HepG2 (cell line): Measurements from ENCODE around the gene ZNF608. TPM values are rescaled to one million over a fixed set of nuclear protein-coding genes. Genes with fewer than 3 reads are reported as not detected.
A peak's percentile ranks its signal among the peaks of the same experiment; 100 is the strongest.

Source experiments
- ATAC-seq: fragments of 200-7000 bp; cut with Tn5 transposase; 3 replicates; pipeline ENCODE4 v1.9.1; 2020; ENCODE audit warnings: mild to moderate bottlenecking, moderate library complexity
- BruUV-seq: library from RNA; stranded (reverse); fragments of 400-500 nt; replicated peaks from 2 replicates; lab custom pipeline; 2021; lab: Mats Ljungman, UMichigan
- CTCF ChIA-PET: fragments of 300-600 bp; formaldehyde crosslinking; extraction: SDS; loops from one replicate; lab custom pipeline; 2021; ENCODE audit warnings: low total read pairs, inconsistent platforms, low intra/inter-chr PET ratio; lab: Yijun Ruan, JAX
- POLR2A ChIA-PET: fragments of 350-600 bp; sonication (Branson Sonifier 250); formaldehyde crosslinking; loops from one replicate; lab custom pipeline; 2020; ENCODE audit warnings: antibody characterized with exemption, inconsistent platforms; lab: Yijun Ruan, JAX
- DNase-seq: peaks from one replicate; pipeline ENCODE4 v3.0.0-alpha.2; 2015; ENCODE audit warnings: low spot score
- FAIRE-seq: peaks from 3 replicates; lab custom pipeline; 2011; peaks lifted over from hg19 to GRCh38; lab: Jason Lieb, UNC
- H2AFZ ChIP-seq: one replicate; pipeline ENCODE4 v1.6.1; 2011; ENCODE audit warnings: low read length, inconsistent platforms
- H3K27ac ChIP-seq: fragments of 300-600 bp; 3 replicates; pipeline ENCODE4 v1.8.0; 2011; ENCODE audit warnings: mixed run types, mild to moderate bottlenecking, mixed read lengths, low read length, inconsistent platforms; ENCODE audit not compliant: insufficient read depth; ENCODE audit errors: extremely low read length
- H3K27me3 ChIP-seq, 2 experiments: fragments of 200-600 bp in 1 of 2; 2 replicates in 1 of 2; 3 replicates in 1 of 2; pipeline versions ENCODE4 v1.6.0 to v1.8.0; 2011; ENCODE audit warnings: low read length in 2 of 2, mild to moderate bottlenecking in 2 of 2, moderate library complexity in 2 of 2, inconsistent platforms in 1 of 2; ENCODE audit not compliant: insufficient read depth in 2 of 2, control insufficient read depth in 1 of 2
- H3K36me3 ChIP-seq, 2 experiments: fragments of 200-600 bp in 1 of 2; replicated peaks in 1 of 2; 2 replicates in 1 of 2; 3 replicates in 1 of 2; pipeline versions ENCODE4 v1.5.1 to v1.8.0; 2011; ENCODE audit warnings: low read length in 2 of 2, inconsistent platforms in 1 of 2; ENCODE audit not compliant: insufficient read depth in 2 of 2, control insufficient read depth in 1 of 2
- H3K4me1 ChIP-seq: 2 replicates; pipeline ENCODE4 v1.5.1; 2012; ENCODE audit warnings: low read length, inconsistent platforms; ENCODE audit not compliant: insufficient read depth
- H3K4me2 ChIP-seq: 2 replicates; pipeline ENCODE4 v1.6.0; 2011; ENCODE audit warnings: low read depth, low read length, inconsistent platforms
- H3K4me3 ChIP-seq, 3 experiments: fragments of 200-600 bp in 1 of 3; sonication (generic), shearing (Covaris generic) in 1 of 3; replicated peaks in 1 of 3; 2 replicates each; pipeline ENCODE4 v1.5.1; 2011 to 2016; ENCODE audit warnings: low read length in 3 of 3, inconsistent platforms in 2 of 3, low read depth in 2 of 3, mild to moderate bottlenecking in 2 of 3, control low read depth in 1 of 3, mixed read lengths in 1 of 3; ENCODE audit not compliant: insufficient read depth in 1 of 3
- H3K79me2 ChIP-seq: one replicate; pipeline ENCODE4 v1.6.1; 2011; ENCODE audit warnings: low read length, inconsistent platforms; ENCODE audit not compliant: insufficient read depth
- H3K9ac ChIP-seq: 2 replicates; pipeline ENCODE4 v1.6.0; 2011; ENCODE audit warnings: mild to moderate bottlenecking, low read depth, low read length, inconsistent platforms; ENCODE audit not compliant: insufficient read depth
- H3K9me3 ChIP-seq: 2 replicates; pipeline ENCODE4 v1.5.1; 2012; ENCODE audit warnings: mild to moderate bottlenecking, low read length
- H4K20me1 ChIP-seq: 2 replicates; pipeline ENCODE4 v1.6.0; 2011; ENCODE audit warnings: inconsistent platforms, mild to moderate bottlenecking, low read length, moderate library complexity; ENCODE audit not compliant: insufficient read depth
- AKAP8 ChIP-seq: sonication (generic); formaldehyde crosslinking; IDR thresholded peaks from 2 replicates; pipeline ENCODE4 v1.5.1; 2020; ENCODE audit warnings: mild to moderate bottlenecking, missing genetic modification reagents
- ARID2 ChIP-seq: sonication (generic); formaldehyde crosslinking; IDR thresholded peaks from 2 replicates; pipeline ENCODE4 v1.8.1; 2022; ENCODE audit warnings: mild to moderate bottlenecking, missing genetic modification reagents, borderline replicate concordance
- CEBPB ChIP-seq: IDR thresholded peaks from 2 replicates; pipeline ENCODE4 v1.6.1; 2011; ENCODE audit warnings: low read depth, low read length, improper control_type of control experiment, borderline replicate concordance
- LCORL ChIP-seq, 2 experiments: fragments of 450-650 bp in 1 of 2; sonication (generic) in 1 of 2; formaldehyde crosslinking in 1 of 2; IDR thresholded peaks; 2 replicates each; pipeline versions ENCODE4 v1.5.0 to v1.6.1; 2017 to 2020; ENCODE audit warnings: antibody characterized with exemption in 1 of 2, missing genetic modification reagents in 1 of 2
- NR1H2 ChIP-seq: sonication (generic); formaldehyde crosslinking; IDR thresholded peaks from 2 replicates; pipeline ENCODE4 v1.8.1; 2022; ENCODE audit warnings: low read depth, missing genetic modification reagents, borderline replicate concordance
- PRPF4 ChIP-seq: fragments of 200-400 bp; formaldehyde crosslinking; IDR thresholded peaks from 2 replicates; pipeline ENCODE4 v1.6.1; 2016; ENCODE audit warnings: low read length, low read depth; ENCODE audit not compliant: poor library complexity, severe bottlenecking
- RFXAP ChIP-seq: sonication (generic); formaldehyde crosslinking; IDR thresholded peaks from 2 replicates; pipeline ENCODE4 v1.4.0; 2020; ENCODE audit warnings: missing genetic modification reagents, borderline replicate concordance
- ZNF160 ChIP-seq: sonication (generic); formaldehyde crosslinking; IDR thresholded peaks from 2 replicates; pipeline ENCODE4 v1.8.0; 2022; ENCODE audit warnings: mild to moderate bottlenecking, inconsistent platforms, missing genetic modification reagents
- ZNF205 ChIP-seq: IDR thresholded peaks from 2 replicates; pipeline ENCODE4 v1.6.1; 2018; ENCODE audit warnings: missing biosample characterization, missing genetic modification reagents
- ZNF256 ChIP-seq: sonication (generic); formaldehyde crosslinking; conservative IDR thresholded peaks from 2 replicates; pipeline ENCODE4 v1.4.0; 2020; ENCODE audit warnings: missing genetic modification reagents
- ZNF552 ChIP-seq: sonication (generic); formaldehyde crosslinking; IDR thresholded peaks from 2 replicates; pipeline ENCODE4 v1.9.0; 2022; ENCODE audit warnings: missing genetic modification reagents, mild to moderate bottlenecking, borderline replicate concordance
- ZNF652 ChIP-seq: IDR thresholded peaks from 2 replicates; pipeline ENCODE4 v1.6.1; 2016; ENCODE audit warnings: low read depth, borderline replicate concordance
- ZNF766 ChIP-seq: sonication (generic); formaldehyde crosslinking; IDR thresholded peaks from 2 replicates; pipeline ENCODE4 v1.5.0; 2020; ENCODE audit warnings: missing genetic modification reagents, borderline replicate concordance
- WGBS: methylation state at CpG from one replicate; pipeline ENCODE4 v1.1.6; 2017; ENCODE audit warnings: low lambda C conversion rate; 5-methylcytosine and 5-hydroxymethylcytosine counted together
- in situ Hi-C: cut with HindIII; loops from 2 replicates; pipeline ENCODE4 v1.10.0; 2017; ENCODE audit warnings: low pct_unique_long_range_greater_than_20kb; ENCODE audit not compliant: extremely low pct_ligation_motif_present
- intact Hi-C: fragments of 100-400 bp; cut with micrococcal nuclease; formaldehyde crosslinking; loops from one replicate; pipeline ENCODE4 v1.10.0; 2022; ENCODE audit not compliant: unreplicated experiment
- polyA plus RNA-seq, 8 experiments: library from polyadenylated mRNA; depleted of rRNA in 3 of 8; stranded (reverse) in 7 of 8; unstranded in 1 of 8; fragments of >200 nt; fragmentation: Illumina TruSeq in 4 of 8; extraction: Trizol in 4 of 8; gene quantifications; 2 replicates each; pipeline versions ENCODE4 v1.2.1 to v1.2.3, GENCODE V29; 2011 to 2016; ENCODE audit warnings: low read depth in 4 of 8, missing spikeins in 1 of 8, mixed read lengths in 1 of 8; ENCODE audit not compliant: insufficient read depth in 1 of 8
- total RNA-seq, 5 experiments: library from RNA; depleted of rRNA; stranded (reverse); fragments of >200 nt; fragmentation: Illumina TruSeq; extraction: Trizol; gene quantifications; 2 replicates each; pipeline ENCODE4 v1.2.3, GENCODE V29; 2016; ENCODE audit warnings: low read depth in 1 of 5
- TF ChIP-seq, protein P1 (sequence below): sonication (generic); formaldehyde crosslinking; IDR thresholded peaks from 2 replicates; pipeline ENCODE4 v1.8.0; 2022; ENCODE audit warnings: missing genetic modification reagents, mild to moderate bottlenecking, inconsistent platforms, borderline replicate concordance
- TF ChIP-seq, protein P2 (sequence below): sonication (generic); formaldehyde crosslinking; IDR thresholded peaks from 2 replicates; pipeline ENCODE4 v1.4.0; 2020; ENCODE audit warnings: missing genetic modification reagents

ZNF608 gene
- total and polyA plus RNA-seq, 2 of the 13 experiments (the other 11 are each of a cell fraction or from before 2014, with no cell fraction given), result 0.66 to 0.91 TPM

DNA sequence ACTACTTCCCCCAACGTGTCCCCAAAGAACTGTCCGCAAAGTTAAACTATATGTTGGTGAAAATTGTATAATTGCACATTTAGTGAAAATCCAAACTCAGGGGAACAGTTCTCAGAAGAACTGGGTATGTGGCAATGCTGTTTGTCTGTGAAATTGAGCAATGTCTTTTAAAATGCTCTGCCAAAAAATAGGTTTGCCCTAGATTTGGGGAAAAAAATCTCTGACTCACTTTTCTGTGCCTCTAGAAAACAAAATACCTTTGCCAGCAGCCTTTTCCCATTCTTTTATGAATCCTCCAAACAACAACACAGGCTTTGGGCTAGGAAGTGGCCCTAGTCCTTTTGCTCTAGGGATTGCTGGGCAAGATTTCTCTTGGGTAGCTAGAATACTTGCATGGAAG, 37.4 kb upstream of the ZNF608 start:
- Histone ChIP-seq H3K9me3 (no peaks in the 10 kb centered on the region), H2AFZ (no peak overlapping the region), H3K27me3 (no peaks in the 10 kb centered on the region), H3K9ac (no peak overlapping the region), H3K36me3 (no peaks in the 10 kb centered on the region), H4K20me1 (no peaks in the 10 kb centered on the region), H3K4me3 (no peak overlapping the region), H3K4me2 (no peak overlapping the region), H3K27ac (no peak overlapping the region), H3K4me1 (no peaks in the 10 kb centered on the region; the same call in 1 of the 2 replicates), H3K79me2 (no peaks in the 10 kb centered on the region)
- BruUV-seq, result no TSS peak
- CTCF ChIA-PET, result no interaction called here
- in situ Hi-C loops (no loop called here), intact Hi-C loops (no loop called here)
- DNase-seq, result no peak
- ATAC-seq, result no peak
- 0 out of 2 replicates have a peak, but pooled peaks have one; percentile 10 for TF ChIP-seq CEBPB
- no peak for TF ChIP-seq ZNF256
- FAIRE-seq, result no peak
- WGBS, result 63% methylated on average over 2 of the region's 2 CpGs
- POLR2A ChIA-PET, result no interaction called here

DNA sequence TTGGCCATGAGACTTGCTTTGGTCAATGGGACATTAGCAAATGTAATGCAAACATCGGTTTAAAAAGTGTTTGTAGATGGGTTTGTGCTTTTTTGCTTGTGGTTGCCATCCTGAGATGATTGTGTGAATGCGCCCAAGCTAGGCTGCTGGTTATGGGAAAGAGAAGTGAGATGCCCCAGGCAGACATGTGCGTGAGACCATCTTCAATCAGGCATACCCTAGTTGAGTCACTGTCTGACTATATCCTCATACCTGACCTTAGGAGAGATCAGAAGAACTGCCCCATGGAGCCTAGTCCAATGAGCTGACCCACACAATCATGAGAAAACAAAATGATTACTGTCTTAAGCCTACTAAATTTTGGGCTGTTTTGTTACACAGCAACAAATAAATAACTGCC, 36.8 kb upstream of the ZNF608 start:
- FAIRE-seq (no peak), DNase-seq (no peak), ATAC-seq (no peak)
- H3K4me3 ChIP-seq, result no peak overlapping the region
- no peaks in the 10 kb centered on the region for H3K36me3 ChIP-seq
- no peak overlapping the region for H3K4me2 ChIP-seq
- no peak overlapping the region for H2AFZ ChIP-seq
- no peak overlapping the region for H3K9ac ChIP-seq
- no peaks in the 10 kb centered on the region for H3K27me3 ChIP-seq
- no TSS peak for BruUV-seq
- 90% methylated on average over 3 of the region's 3 CpGs for WGBS
- CTCF ChIA-PET, result no interaction called here
- intact Hi-C loops (no loop called here), in situ Hi-C loops (no loop called here)
- no peaks in the 10 kb centered on the region for H3K79me2 ChIP-seq
- H3K4me1 ChIP-seq, result no peaks in the 10 kb centered on the region; the same call in 1 of the 2 replicates
- H3K9me3 ChIP-seq, result no peaks in the 10 kb centered on the region
- no peaks in the 10 kb centered on the region for H4K20me1 ChIP-seq
- TF ChIP-seq PRPF4, result no peak
- no peak for TF ChIP-seq RFXAP
- TF ChIP-seq AKAP8 (CRISPR knock-in tag), result no peak
- TF ChIP-seq ZNF766, result no peak
- TF ChIP-seq LCORL (IDR thresholded peaks at IDR 0.05), result no peak
- no peak for TF ChIP-seq LCORL (CRISPR knock-in tag; IDR thresholded peaks at IDR 0.05)
- TF ChIP-seq ZNF552 (CRISPR knock-in tag), result no peak
- TF ChIP-seq, protein P1, sequence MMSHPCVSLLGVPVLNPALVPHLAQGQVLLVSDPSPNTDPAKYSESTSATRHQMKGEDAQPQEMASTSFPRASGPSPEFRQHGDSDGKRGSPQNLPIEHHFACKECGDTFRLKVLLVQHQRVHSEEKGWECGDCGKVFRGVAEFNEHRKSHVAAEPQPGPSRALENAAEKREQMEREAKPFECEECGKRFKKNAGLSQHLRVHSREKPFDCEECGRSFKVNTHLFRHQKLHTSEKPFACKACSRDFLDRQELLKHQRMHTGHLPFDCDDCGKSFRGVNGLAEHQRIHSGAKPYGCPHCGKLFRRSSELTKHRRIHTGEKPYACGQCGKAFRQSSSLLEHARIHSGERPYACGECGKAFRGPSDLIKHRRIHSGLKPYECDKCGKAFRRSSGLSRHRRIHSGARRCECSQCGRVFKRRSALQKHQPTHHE (CRISPR knock-in tag), result no peak
- TF ChIP-seq, protein P2, sequence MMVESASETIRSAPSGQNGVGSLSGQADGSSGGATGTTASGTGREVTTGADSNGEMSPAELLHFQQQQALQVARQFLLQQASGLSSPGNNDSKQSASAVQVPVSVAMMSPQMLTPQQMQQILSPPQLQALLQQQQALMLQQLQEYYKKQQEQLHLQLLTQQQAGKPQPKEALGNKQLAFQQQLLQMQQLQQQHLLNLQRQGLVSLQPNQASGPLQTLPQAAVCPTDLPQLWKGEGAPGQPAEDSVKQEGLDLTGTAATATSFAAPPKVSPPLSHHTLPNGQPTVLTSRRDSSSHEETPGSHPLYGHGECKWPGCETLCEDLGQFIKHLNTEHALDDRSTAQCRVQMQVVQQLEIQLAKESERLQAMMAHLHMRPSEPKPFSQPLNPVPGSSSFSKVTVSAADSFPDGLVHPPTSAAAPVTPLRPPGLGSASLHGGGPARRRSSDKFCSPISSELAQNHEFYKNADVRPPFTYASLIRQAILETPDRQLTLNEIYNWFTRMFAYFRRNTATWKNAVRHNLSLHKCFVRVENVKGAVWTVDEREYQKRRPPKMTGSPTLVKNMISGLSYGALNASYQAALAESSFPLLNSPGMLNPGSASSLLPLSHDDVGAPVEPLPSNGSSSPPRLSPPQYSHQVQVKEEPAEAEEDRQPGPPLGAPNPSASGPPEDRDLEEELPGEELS (CRISPR knock-in tag), result no peak
- no peak for TF ChIP-seq ZNF160 (CRISPR knock-in tag)
- TF ChIP-seq ZNF652, result no peak
- no peak for TF ChIP-seq ARID2 (CRISPR knock-in tag)
- no peak for TF ChIP-seq NR1H2 (CRISPR knock-in tag)
- TF ChIP-seq ZNF205 (CRISPR knock-in tag), result no peak
- no peak overlapping the region for H3K27ac ChIP-seq
- POLR2A ChIA-PET, result no interaction called here
